BLaER1 treated with 17β-estradiol and CSF1 and Interleukin-3, amounts not matched to agents 10 nM and 100 nM (cell line): Measurements from ENCODE around the gene LARP1B.
"Not testable (repeated sequence)": the region's sequence is repeated elsewhere in the genome, so short reads cannot be mapped to it uniquely, and the experiment has no call there.

ENCODE experiments used
- H3K27ac ChIP-seq, 11 experiments: shearing (Covaris generic); formaldehyde crosslinking; 2 replicates each; pipeline ENCODE4 v1.8.1; 2022
- H3K27me3 ChIP-seq, 11 experiments: shearing (Covaris generic); formaldehyde crosslinking; 2 replicates each; pipeline ENCODE4 v1.8.1; 2022
- H3K36me3 ChIP-seq, 11 experiments: shearing (Covaris generic); formaldehyde crosslinking; 2 replicates each; pipeline ENCODE4 v1.8.1; 2022
- H3K4me1 ChIP-seq, 10 experiments: shearing (Covaris generic); formaldehyde crosslinking; 2 replicates each; pipeline ENCODE4 v1.8.1; 2022
- H3K4me2 ChIP-seq, 11 experiments: shearing (Covaris generic); formaldehyde crosslinking; 2 replicates each; pipeline ENCODE4 v1.8.1; 2022
- H3K4me3 ChIP-seq, 10 experiments: shearing (Covaris generic); formaldehyde crosslinking; 2 replicates each; pipeline ENCODE4 v1.8.1; 2022
- H3K9ac ChIP-seq, 11 experiments: shearing (Covaris generic); formaldehyde crosslinking; 2 replicates each; pipeline ENCODE4 v1.8.1; 2022
- H3K9me3 ChIP-seq, 11 experiments: shearing (Covaris generic); formaldehyde crosslinking; replicated peaks in 1 of 11; 2 replicates each; pipeline ENCODE4 v1.8.1; 2022
- H4K20me1 ChIP-seq, 11 experiments: shearing (Covaris generic); formaldehyde crosslinking; 2 replicates each; pipeline ENCODE4 v1.8.1; 2022
- Cebpa-rat ChIP-seq, 11 experiments: shearing (Covaris generic); IDR thresholded peaks; 2 replicates each; pipeline ENCODE4 v1.8.1; 2022

LARP1B gene

DNA sequence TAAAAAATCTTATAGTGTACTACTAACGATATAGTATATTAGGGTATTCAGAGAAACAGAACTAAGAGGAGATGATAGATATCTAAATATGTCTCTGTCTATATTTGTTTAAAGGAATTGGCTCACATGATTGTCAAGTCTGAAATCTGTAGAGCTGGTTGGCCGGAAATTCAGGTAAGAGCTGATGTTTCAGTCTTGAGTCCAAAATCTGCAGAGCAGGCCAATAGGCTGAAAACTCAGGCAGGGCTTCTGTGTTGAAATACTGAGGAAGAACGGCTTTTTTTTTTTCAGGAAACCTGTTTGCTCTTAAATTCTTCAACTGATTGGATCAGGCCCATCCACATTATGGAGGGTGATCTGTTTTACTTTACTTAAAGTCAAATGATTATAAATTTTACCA is 194.8 kb downstream of the LARP1B start:
- H3K36me3 ChIP-seq, result no peaks in the 10 kb centered on the region
- no peak overlapping the region for H3K9ac ChIP-seq
- H3K4me1 ChIP-seq, result no peaks in the 10 kb centered on the region
- no peak for TF ChIP-seq Cebpa-rat (IDR thresholded peaks at IDR 0.05)
- no peak overlapping the region for H3K4me2 ChIP-seq
- no peak overlapping the region for H3K4me3 ChIP-seq
- no peaks in the 10 kb centered on the region for H4K20me1 ChIP-seq
- H3K27ac ChIP-seq, result no peak overlapping the region
- H3K27me3 ChIP-seq, result no peaks in the 10 kb centered on the region
- H3K9me3 ChIP-seq, result peaks cover 23 to 45% (median 39%) of the 10 kb centered on the region in 11 experiments

DNA sequence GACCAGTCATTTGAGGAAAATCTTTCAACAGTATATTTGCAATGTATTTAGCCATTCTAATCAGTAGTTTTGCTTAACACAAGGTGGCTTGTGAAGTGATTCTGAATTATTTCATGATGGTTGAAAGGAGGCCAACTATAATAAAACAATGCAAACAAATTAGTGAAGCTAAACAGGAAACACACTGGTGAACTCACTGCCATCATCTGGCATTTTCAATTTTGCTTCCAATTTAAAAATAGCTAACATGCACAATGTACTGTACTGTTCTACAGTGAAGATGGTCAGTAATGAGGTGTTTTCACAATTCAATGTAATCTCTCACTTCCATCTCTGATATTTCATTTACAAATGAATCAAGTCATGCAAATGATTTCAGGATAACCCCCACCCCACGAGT is 195.4 kb downstream of the LARP1B start:
- H3K4me2 ChIP-seq, result no peak overlapping the region
- no peaks in the 10 kb centered on the region for H3K36me3 ChIP-seq
- no peak for TF ChIP-seq Cebpa-rat (IDR thresholded peaks at IDR 0.05)
- H3K27ac ChIP-seq, result no peak overlapping the region
- no peak overlapping the region for H3K9ac ChIP-seq
- no peaks in the 10 kb centered on the region for H3K27me3 ChIP-seq
- H4K20me1 ChIP-seq, result no peaks in the 10 kb centered on the region
- peaks cover 16 to 40% (median 33%) of the 10 kb centered on the region in 11 experiments for H3K9me3 ChIP-seq
- no peaks in the 10 kb centered on the region for H3K4me1 ChIP-seq
- H3K4me3 ChIP-seq, result no peak overlapping the region

DNA sequence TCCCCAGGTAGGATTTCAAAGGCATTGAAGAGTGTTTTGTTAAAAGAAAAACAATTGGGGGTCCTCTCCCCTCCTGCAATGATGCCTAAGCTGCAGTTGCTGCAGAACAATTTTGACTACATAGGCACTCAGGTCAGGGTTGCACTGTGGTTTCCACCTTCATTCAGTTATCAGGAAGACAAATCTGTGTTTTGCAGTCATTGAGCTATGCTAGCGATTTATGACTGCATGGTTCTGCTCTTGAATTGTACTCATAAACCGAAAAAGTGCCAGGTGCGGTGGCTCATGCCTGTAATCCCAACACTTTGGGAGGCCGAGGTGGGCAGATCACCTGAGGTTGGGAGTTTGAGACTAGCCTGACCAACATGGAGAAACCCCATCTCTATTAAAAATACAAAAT is 197.1 kb downstream of the LARP1B start:
- H3K9ac ChIP-seq, H3K4me3 ChIP-seq, H4K20me1 ChIP-seq, H3K4me1 ChIP-seq, H3K27ac ChIP-seq, H3K27me3 ChIP-seq, H3K36me3 ChIP-seq, H3K4me2 ChIP-seq: not testable (repeated sequence)
- H3K9me3 ChIP-seq, result peaks cover 3 to 30% (median 20%) of the 10 kb centered on the region in 11 experiments; a peak in 21 of 22 replicates

DNA sequence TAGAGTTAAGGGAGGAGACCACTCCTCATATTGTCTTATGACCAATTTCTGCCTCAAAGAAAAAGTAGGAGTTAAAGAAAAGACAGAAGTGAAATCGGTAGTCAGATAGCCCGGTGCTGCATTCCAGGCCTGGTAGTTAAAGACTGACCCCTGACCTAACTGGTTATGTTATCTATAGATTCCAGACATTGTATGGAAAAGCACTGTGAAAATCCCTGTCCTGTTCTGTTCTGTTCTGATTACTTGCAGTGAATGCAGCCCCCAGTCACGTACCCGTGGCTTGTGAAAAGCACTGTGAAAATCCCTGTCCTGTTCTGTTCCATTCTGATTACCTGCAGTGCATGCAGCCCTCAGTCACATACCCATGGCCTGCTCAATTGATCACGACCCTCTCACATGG is 198.8 kb downstream of the LARP1B start:
- H3K9ac ChIP-seq, H3K4me1 ChIP-seq, H4K20me1 ChIP-seq, H3K4me2 ChIP-seq, H3K27me3 ChIP-seq, H3K4me3 ChIP-seq, H3K36me3 ChIP-seq, H3K27ac ChIP-seq: not testable (repeated sequence)
- H3K9me3 ChIP-seq, result peaks cover 20 to 44% (median 30%) of the 10 kb centered on the region in 11 experiments
